Lower leg skin (tissue), 3 donors: ENCODE measurements around the gene FCN2.

Source experiments
- POLR2A ChIP-seq, 2 donors: fragments of 450-650 bp; IDR thresholded peaks; one replicate each; pipeline ENCODE4 v1.6.1; 2016 to 2017; ENCODE audit warnings: antibody characterized with exemption in 2 of 2, mild to moderate bottlenecking in 1 of 2, moderate library complexity in 1 of 2
- TF ChIP-seq, protein P1 (sequence below), 3 donors: fragments of 450-650 bp; IDR thresholded peaks; one replicate each; pipeline ENCODE4 v1.5.1; 2016; ENCODE audit warnings: antibody characterized with exemption in 3 of 3, mild to moderate bottlenecking in 3 of 3, moderate library complexity in 2 of 3

DNA sequence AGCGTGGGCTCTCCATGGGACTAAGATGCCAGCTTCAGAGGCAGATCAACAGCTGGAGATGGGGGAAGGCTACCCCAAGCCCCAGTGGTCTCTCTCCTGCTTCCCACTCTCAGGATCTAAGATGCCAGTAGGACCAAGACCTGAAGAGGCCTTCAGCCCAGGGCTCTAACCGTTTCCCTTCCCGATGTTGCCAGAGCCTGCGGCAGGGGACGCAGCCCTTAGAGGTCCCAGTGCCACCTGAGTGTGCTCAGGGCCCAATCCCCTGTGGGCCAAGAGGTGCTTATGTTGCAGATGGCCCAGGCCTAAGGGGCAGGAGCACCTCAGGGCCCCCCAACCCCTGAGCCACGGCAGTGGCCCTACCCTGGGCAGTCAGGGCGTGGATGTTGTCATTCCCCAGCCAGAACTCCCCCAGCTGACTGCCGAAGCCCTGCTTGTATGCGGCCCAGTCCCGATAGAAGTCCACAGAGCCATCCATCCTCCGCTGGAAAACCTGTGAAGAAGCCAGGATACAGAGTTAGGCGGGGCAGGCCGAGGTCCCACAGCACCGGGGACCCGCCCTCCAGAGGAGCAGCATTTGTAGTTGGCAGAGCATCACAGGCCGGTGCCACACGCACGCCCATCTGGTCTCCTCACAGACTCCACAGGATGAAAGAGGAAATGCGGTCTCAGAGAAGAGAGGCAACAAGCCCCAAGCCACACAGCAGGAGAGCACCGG, 31.7 kb downstream of the FCN2 start:
- no peak for TF ChIP-seq POLR2A (IDR thresholded peaks at IDR 0.05)
- TF ChIP-seq, protein P1, sequence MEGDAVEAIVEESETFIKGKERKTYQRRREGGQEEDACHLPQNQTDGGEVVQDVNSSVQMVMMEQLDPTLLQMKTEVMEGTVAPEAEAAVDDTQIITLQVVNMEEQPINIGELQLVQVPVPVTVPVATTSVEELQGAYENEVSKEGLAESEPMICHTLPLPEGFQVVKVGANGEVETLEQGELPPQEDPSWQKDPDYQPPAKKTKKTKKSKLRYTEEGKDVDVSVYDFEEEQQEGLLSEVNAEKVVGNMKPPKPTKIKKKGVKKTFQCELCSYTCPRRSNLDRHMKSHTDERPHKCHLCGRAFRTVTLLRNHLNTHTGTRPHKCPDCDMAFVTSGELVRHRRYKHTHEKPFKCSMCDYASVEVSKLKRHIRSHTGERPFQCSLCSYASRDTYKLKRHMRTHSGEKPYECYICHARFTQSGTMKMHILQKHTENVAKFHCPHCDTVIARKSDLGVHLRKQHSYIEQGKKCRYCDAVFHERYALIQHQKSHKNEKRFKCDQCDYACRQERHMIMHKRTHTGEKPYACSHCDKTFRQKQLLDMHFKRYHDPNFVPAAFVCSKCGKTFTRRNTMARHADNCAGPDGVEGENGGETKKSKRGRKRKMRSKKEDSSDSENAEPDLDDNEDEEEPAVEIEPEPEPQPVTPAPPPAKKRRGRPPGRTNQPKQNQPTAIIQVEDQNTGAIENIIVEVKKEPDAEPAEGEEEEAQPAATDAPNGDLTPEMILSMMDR (IDR thresholded peaks at IDR 0.05) = no peak
